A549 treated with RU486 at 1 μM for 4 hours (cell line): ENCODE data around the gene TOR1AIP1. TPM values are rescaled to one million over a fixed set of nuclear protein-coding genes. Genes with fewer than 3 reads are reported as not detected.

Experiments used
- total RNA-seq: library from RNA; stranded (reverse); fragments of 200-300 nt; extraction: Qiagen RNA extraction; gene quantifications from 5 replicates; pipeline ENCODE4 v1.2.3, GENCODE V29; 2022; ENCODE audit warnings: low read depth

The TOR1AIP1 gene, protein sequence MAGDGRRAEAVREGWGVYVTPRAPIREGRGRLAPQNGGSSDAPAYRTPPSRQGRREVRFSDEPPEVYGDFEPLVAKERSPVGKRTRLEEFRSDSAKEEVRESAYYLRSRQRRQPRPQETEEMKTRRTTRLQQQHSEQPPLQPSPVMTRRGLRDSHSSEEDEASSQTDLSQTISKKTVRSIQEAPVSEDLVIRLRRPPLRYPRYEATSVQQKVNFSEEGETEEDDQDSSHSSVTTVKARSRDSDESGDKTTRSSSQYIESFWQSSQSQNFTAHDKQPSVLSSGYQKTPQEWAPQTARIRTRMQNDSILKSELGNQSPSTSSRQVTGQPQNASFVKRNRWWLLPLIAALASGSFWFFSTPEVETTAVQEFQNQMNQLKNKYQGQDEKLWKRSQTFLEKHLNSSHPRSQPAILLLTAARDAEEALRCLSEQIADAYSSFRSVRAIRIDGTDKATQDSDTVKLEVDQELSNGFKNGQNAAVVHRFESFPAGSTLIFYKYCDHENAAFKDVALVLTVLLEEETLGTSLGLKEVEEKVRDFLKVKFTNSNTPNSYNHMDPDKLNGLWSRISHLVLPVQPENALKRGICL
- 29.6 to 39.0 TPM (median 32.9 TPM) in 5 replicates for total RNA-seq

DNA sequence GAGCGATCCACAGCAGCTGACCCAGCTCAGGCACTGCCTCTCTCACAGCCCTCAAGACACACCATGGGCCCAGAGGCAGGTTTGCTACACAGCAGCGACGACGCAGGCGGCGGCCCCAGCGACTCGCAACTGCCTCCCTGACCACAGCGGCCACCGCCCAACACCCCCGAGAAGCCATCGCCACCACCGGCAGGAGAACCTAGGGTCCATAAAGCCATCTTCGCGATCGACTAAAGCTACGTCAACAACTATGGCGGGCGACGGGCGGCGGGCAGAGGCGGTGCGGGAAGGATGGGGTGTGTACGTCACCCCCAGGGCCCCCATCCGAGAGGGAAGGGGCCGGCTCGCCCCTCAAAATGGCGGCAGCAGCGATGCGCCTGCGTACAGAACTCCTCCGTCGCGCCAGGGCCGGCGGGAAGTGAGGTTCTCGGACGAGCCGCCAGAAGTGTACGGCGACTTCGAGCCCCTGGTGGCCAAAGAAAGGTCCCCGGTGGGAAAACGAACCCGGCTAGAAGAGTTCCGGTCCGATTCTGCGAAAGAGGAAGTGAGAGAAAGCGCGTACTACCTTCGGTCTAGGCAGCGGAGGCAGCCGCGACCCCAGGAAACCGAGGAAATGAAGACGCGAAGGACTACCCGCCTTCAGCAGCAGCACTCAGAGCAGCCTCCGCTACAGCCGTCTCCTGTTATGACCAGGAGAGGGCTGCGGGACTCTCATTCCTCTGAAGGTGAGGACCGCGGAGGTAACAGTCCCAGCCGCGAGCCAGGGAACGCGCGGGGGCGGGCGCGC is at the start of gene TOR1AIP1:
TOR1AIP1 (plus strand) TSS at position 33 of the 787 bp plus-strand sequence; CDS start at position 251, 218 bp downstream.

DNA sequence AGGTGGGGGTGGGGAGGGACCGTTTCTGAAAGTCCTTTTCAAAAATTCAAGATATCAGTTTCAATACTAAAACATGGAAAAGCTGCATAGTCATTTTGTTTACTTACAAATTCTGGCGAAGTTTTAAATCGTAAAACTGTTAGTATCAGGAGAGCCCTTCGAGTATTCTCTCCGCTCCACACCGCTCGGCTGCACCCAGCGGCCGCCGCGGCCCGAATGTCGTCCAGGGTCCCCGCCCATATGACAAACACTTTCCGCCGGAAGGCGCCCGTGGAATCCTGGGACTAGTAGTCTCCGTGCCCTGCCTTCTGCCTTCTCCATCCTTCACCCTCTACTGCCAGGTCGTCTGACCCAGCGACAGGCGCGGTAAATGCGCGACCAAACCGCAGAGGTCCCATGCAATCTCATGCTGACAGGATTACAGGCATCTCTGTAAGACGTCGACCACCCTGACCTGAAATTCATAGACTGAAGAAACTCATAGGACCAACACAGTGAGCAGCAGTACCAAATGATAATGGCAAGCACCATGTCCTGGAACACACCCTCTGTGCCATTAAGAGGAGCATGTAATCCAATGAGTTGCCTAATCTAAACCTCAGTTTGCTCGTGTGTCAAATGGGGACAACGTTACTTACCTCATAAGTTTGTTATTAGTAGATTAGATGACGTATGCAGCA is 4.4 kb upstream of the TOR1AIP1 start, which contains the start of gene TOR1AIP2:
TOR1AIP2 (minus strand) TSS at position 218 of the 680 bp plus-strand sequence. CDS start 25,138 bp downstream, outside the sequence.

DNA sequence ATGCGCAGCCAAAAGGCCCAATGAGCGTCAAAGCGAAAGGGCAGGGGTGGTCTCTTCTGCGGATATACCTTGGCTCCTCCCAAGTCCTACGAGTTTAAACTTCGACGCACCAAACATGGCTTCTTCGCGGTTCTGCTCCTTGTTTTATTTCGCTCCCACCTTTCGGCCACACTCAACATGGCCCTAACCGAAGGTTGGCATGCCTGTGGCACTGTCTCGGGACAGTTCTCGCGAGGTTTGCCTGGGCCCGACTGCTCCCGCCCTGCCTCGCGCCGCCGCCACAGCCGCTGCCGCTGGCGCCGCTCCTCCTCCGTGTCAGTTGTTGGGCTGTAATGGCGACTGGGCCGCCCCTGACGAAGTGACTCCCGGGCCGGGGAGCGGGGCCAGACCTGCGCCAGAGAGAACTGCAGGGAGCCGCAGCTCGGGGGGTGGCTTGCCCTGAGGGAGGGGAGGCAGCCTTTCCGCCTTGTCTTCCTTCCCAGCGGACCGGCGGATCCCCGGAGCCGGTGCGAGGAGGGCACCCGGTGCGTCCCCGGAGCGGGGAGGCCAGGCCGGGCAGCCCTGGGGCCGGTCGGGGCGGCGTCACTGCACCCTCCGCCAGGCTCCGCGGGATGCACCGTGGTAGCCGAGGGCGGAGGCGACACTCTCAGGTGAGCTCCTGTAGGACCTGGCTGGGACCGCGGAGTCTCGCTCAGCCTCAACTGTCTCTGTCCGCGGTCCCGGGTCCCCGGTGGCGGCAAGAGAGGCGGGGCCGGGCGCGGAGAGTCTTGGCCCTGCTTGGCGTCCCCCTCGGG is 72.6 kb downstream of the TOR1AIP1 start, which contains the start of gene CEP350:
CEP350 (plus strand) TSS at position 318 of the 794 bp plus-strand sequence. CDS start 31,372 bp downstream, outside the sequence.

Other genes starting within 250 kb of the TOR1AIP1 start
- not detected in 5 replicates for gene FAM163A, start 139.0 kb upstream of the TOR1AIP1 start, total RNA-seq
- 14.4 to 19.9 TPM (median 18.0 TPM) in 5 replicates for gene TOR1AIP2, start 4.5 kb upstream of the TOR1AIP1 start, total RNA-seq
- gene CEP350, start 72.5 kb downstream of the TOR1AIP1 start, total RNA-seq, result 6.7 to 12.4 TPM (median 12.3 TPM) in 5 replicates